ENCODE results near the gene TNK1.

Gene TNK1

GRCh38 chr17:7437369-7437863 is 56.5 kb downstream of the TNK1 start:
- DNase-seq: no peak

- DNase-seq: no peak
Measured at GRCh38 chr17:7437950-7438614, 57.2 kb downstream of the TNK1 start.

DNA sequence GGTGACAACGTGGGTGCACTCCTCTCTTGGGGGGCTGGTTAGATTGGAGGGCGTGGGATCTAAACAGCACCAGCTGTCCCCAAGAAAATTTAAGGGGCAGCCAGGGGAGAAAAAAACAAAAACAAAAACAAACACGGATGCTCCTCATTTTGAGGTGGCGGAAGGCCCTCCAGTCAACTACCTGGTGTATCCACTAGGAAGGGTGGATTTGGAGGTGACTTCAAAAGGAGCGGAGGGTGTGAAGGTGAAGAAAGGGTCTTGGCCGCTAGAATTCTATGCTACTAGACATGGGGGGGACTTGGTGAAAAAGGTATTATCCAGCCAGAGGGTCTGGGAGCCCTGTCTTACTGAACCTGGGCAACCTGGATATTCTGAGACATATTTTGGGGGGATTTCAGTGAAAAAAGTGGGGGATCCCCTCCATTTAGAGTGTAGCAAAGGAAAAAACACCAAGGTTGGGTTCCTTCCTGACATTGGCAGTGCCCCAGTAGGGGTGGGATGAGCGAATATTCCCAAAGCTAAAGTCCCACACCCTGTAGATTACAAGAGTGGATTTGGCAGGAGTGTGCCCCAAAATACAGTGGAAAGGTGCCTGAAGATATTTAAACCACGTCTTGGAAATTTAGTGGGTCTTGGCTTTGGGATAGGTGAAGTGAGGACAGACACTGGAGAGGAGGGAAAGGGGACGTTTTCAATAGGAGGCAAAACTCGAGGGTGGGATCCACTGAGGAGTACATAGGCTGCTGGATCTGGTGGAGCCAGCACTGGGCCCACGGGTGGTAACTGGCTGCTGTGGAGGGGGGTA is 58.0 kb downstream of the TNK1 start:
- no peak for DNase-seq

Data from COR-L47 (cell line).